ENCODE measurements around the gene SCN5A. TPM values are rescaled to one million over a fixed set of nuclear protein-coding genes. Genes with fewer than 3 reads are reported as not detected.

The SCN5A gene
- total RNA-seq, 1 donor from 2014 or later: 1.4 TPM

DNA sequence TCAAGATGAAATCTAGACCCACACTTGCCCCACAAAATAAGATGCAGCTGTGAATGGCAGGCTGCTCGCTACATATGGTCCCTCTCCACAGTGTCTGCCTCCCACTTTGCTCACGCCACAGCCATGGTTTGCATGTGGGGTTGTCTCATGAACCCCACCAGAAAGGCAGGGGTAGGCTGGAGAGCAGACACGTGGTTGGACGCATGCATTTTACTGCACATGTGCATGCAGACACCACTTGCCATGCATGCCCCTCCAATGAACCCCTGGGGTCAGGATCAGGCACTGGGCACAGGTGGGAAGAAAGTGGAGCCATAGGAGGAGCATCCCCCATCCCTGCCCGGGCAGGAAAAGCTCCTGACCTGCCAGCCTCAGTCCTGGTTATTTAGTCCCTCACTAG, 20.7 kb downstream of the SCN5A start:
- no peaks in the 10 kb centered on the region for H3K9me3 Mint-ChIP-seq (ENCODE audit: unreplicated experiment)

DNA sequence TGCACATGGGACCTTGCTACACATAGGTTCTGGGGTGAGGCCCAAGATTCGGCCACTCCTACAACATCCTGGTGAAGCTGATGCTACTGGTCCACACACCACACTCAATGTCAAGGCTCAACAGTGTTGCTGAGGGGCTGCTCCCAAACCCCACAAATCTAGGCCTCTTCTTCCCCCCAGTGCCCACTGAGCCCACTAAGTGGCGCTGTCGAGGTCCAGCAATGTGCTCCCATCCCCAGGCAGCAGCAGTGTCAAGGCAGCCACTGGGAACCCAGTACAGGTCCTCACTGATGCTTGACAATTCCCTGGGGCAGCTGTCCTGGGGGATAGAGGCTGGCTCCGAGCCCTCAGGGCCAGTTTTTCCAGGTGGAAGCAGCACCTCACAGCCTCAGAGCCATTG, 21.5 kb downstream of the SCN5A start:
- H3K4me3 Mint-ChIP-seq (ENCODE audit: unreplicated experiment): no peak overlapping the region
- H3K27me3 Mint-ChIP-seq (ENCODE audit: unreplicated experiment): peaks cover 2% of the 10 kb centered on the region
- H3K36me3 Mint-ChIP-seq (ENCODE audit: low read depth, unreplicated experiment): peaks cover 4% of the 10 kb centered on the region
- TF ChIP-seq, protein P1, sequence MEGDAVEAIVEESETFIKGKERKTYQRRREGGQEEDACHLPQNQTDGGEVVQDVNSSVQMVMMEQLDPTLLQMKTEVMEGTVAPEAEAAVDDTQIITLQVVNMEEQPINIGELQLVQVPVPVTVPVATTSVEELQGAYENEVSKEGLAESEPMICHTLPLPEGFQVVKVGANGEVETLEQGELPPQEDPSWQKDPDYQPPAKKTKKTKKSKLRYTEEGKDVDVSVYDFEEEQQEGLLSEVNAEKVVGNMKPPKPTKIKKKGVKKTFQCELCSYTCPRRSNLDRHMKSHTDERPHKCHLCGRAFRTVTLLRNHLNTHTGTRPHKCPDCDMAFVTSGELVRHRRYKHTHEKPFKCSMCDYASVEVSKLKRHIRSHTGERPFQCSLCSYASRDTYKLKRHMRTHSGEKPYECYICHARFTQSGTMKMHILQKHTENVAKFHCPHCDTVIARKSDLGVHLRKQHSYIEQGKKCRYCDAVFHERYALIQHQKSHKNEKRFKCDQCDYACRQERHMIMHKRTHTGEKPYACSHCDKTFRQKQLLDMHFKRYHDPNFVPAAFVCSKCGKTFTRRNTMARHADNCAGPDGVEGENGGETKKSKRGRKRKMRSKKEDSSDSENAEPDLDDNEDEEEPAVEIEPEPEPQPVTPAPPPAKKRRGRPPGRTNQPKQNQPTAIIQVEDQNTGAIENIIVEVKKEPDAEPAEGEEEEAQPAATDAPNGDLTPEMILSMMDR (IDR thresholded peaks at IDR 0.05; ENCODE audit: unreplicated experiment): peak; percentile 61
- peaks cover 4% of the 10 kb centered on the region for H3K4me1 Mint-ChIP-seq (ENCODE audit: unreplicated experiment)
- no peak overlapping the region for H3K27ac Mint-ChIP-seq (ENCODE audit: unreplicated experiment)
- no peaks in the 10 kb centered on the region for H3K9me3 Mint-ChIP-seq (ENCODE audit: unreplicated experiment)
- DNase-seq (ENCODE audit: low spot score): peak; percentile 76

More for the DNA sequence above, 20.7 kb downstream of the SCN5A start:
- Mint-ChIP-seq H3K27me3 (ENCODE audit: unreplicated experiment) (peaks cover 2% of the 10 kb centered on the region), H3K27ac (ENCODE audit: unreplicated experiment) (no peak overlapping the region), H3K4me3 (ENCODE audit: unreplicated experiment) (no peak overlapping the region), H3K36me3 (ENCODE audit: low read depth, unreplicated experiment) (peaks cover 4% of the 10 kb centered on the region), H3K4me1 (ENCODE audit: unreplicated experiment) (peaks cover 5% of the 10 kb centered on the region)
- no peak for DNase-seq (ENCODE audit: low spot score)
- TF ChIP-seq, protein P1 (IDR thresholded peaks at IDR 0.05; ENCODE audit: unreplicated experiment): no peak

DNA sequence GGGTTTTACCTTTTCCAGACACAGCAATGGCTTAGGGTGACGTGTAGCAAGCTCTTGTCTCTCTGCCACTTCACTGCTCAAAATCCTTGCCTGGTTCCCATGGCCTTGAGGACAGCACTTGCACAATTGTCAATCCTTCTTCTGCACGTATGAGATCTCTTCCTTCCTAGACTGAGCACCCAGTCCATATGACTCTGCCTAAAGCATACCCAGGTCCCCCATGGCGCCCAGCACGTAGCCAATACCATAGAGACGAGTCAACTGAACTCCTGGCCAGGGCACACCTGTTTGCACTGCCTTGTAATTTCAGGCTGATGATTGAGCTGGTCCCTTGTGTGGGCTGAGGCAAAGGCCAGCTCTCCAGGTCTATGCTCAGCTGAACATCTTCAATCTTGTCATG, 23.3 kb downstream of the SCN5A start:
- no peaks in the 10 kb centered on the region for H3K9me3 Mint-ChIP-seq (ENCODE audit: unreplicated experiment)
- no peaks in the 10 kb centered on the region for H3K4me1 Mint-ChIP-seq (ENCODE audit: unreplicated experiment)
- no peak overlapping the region for H3K4me3 Mint-ChIP-seq (ENCODE audit: unreplicated experiment)
- H3K27ac Mint-ChIP-seq (ENCODE audit: unreplicated experiment): no peak overlapping the region
- peaks cover 4% of the 10 kb centered on the region for H3K36me3 Mint-ChIP-seq (ENCODE audit: low read depth, unreplicated experiment)
- TF ChIP-seq, protein P1 (IDR thresholded peaks at IDR 0.05; ENCODE audit: unreplicated experiment): no peak
- H3K27me3 Mint-ChIP-seq (ENCODE audit: unreplicated experiment): peaks cover 2% of the 10 kb centered on the region
- DNase-seq (ENCODE audit: low spot score): no peak

DNA sequence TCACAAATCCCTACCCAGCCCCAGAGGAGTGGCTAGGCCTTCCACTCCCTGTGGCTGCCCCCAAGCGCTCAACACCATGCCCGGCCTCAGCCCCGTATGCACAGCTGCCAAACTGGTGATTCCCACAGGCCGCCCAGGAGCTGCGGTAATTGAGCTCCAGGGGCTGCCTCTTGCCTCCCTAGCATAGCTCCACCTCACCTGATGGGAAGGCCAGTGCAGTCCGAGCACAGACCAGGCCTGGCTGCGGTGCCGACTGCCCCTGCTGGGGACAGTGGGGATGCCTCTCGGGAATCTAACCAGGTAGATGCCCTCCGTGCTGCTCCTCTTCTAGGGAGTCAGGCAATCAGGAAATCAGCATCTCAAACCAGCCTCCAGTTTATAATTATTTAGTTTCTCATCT, 25.9 kb downstream of the SCN5A start:
- Mint-ChIP-seq H3K4me1 (ENCODE audit: unreplicated experiment) (no peaks in the 10 kb centered on the region), H3K9me3 (ENCODE audit: unreplicated experiment) (no peaks in the 10 kb centered on the region), H3K4me3 (ENCODE audit: unreplicated experiment) (no peak overlapping the region), H3K27ac (ENCODE audit: unreplicated experiment) (no peak overlapping the region), H3K27me3 (ENCODE audit: unreplicated experiment) (no peaks in the 10 kb centered on the region), H3K36me3 (ENCODE audit: low read depth, unreplicated experiment) (peaks cover 4% of the 10 kb centered on the region)
- DNase-seq (ENCODE audit: low spot score): peak; percentile 41
- TF ChIP-seq, protein P1 (IDR thresholded peaks at IDR 0.05; ENCODE audit: unreplicated experiment): peak; percentile 15

DNA sequence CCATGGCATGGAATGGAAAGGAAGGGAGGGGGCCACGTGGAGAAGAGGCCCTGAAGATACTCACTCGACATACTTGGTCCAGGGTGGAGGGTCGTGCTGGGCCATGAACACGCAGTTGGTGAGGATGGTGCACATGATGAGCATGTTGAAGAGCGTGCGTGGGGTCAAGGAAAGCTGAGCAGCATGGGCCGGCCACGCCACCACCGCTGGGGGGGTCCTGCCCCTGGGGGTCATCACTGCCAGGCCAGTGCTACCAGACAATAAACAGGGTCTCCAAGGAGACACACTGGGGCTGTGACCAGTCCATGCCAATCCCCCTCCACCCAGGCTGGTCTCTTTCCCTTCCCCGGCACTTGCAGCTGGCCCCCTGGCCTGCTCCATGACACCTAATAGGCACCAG, 27.2 kb downstream of the SCN5A start:
- H3K36me3 Mint-ChIP-seq (ENCODE audit: low read depth, unreplicated experiment): peaks cover 8% of the 10 kb centered on the region
- peaks cover 3% of the 10 kb centered on the region for H3K27me3 Mint-ChIP-seq (ENCODE audit: unreplicated experiment)
- peaks cover 5% of the 10 kb centered on the region for H3K4me1 Mint-ChIP-seq (ENCODE audit: unreplicated experiment)
- DNase-seq (ENCODE audit: low spot score): no peak
- H3K4me3 Mint-ChIP-seq (ENCODE audit: unreplicated experiment): no peak overlapping the region
- TF ChIP-seq, protein P1 (IDR thresholded peaks at IDR 0.05; ENCODE audit: unreplicated experiment): no peak
- H3K9me3 Mint-ChIP-seq (ENCODE audit: unreplicated experiment): no peaks in the 10 kb centered on the region
- H3K27ac Mint-ChIP-seq (ENCODE audit: unreplicated experiment): no peak overlapping the region

Data from endothelial cell (in vitro differentiated cells).